SK-N-SH treated with all-trans-retinoic acid at 6 μM for 48 hours (cell line): Measurements from ENCODE around the gene PIK3R6.

Experiments used
- ARNTL ChIP-seq: fragments of 450-650 bp; formaldehyde crosslinking; IDR thresholded peaks from 2 replicates; pipeline ENCODE4 v1.5.0; 2020; ENCODE audit warnings: low read depth, mild to moderate bottlenecking, moderate library complexity, borderline replicate concordance
- BACH2 ChIP-seq: fragments of 250-450 bp; sonication (Bioruptor Pico); IDR thresholded peaks from 2 replicates; pipeline ENCODE4 v1.9.0; 2021; ENCODE audit warnings: mild to moderate bottlenecking, borderline replicate concordance
- ESRRG ChIP-seq: fragments of 250-450 bp; sonication (Bioruptor Pico); IDR thresholded peaks from 2 replicates; pipeline ENCODE4 v1.6.1; 2021; ENCODE audit warnings: mild to moderate bottlenecking
- GLIS3 ChIP-seq: fragments of 250-450 bp; sonication (Bioruptor Pico); IDR thresholded peaks from 2 replicates; pipeline ENCODE4 v1.5.0; 2020; ENCODE audit warnings: mild to moderate bottlenecking, moderate library complexity
- OSR1 ChIP-seq: fragments of 250-450 bp; sonication (Bioruptor Pico); IDR thresholded peaks from 2 replicates; pipeline ENCODE4 v1.8.0; 2022; ENCODE audit warnings: moderate library complexity, mild to moderate bottlenecking, inconsistent platforms
- PATZ1 ChIP-seq: fragments of 250-450 bp; sonication (Bioruptor Pico); IDR thresholded peaks from 2 replicates; pipeline ENCODE4 v1.8.0; 2020; ENCODE audit warnings: mild to moderate bottlenecking, moderate library complexity, borderline replicate concordance
- TOX ChIP-seq: fragments of 250-450 bp; sonication (Bioruptor Pico); IDR thresholded peaks from 2 replicates; pipeline ENCODE4 v1.8.0; 2021; ENCODE audit warnings: mild to moderate bottlenecking, moderate library complexity, borderline replicate concordance
- ZC3H10 ChIP-seq: fragments of 250-450 bp; sonication (Bioruptor Pico); IDR thresholded peaks from 2 replicates; pipeline ENCODE4 v1.5.1; 2021; ENCODE audit warnings: mild to moderate bottlenecking, moderate library complexity
- ZFP3 ChIP-seq: fragments of 250-450 bp; sonication (Bioruptor Pico); IDR thresholded peaks from 2 replicates; pipeline ENCODE4 v1.5.0; 2020; ENCODE audit warnings: mild to moderate bottlenecking, moderate library complexity
- ZFP30 ChIP-seq: fragments of 450-650 bp; formaldehyde crosslinking; IDR thresholded peaks from 2 replicates; pipeline ENCODE4 v1.5.0; 2022; ENCODE audit warnings: mild to moderate bottlenecking, moderate library complexity
- TF ChIP-seq, protein P1 (sequence below): fragments of 250-450 bp; sonication (Bioruptor Pico); IDR thresholded peaks from 2 replicates; pipeline ENCODE4 v1.8.0; 2021; ENCODE audit warnings: low read depth, mild to moderate bottlenecking, moderate library complexity, borderline replicate concordance
- TF ChIP-seq, protein P2 (sequence below): fragments of 250-450 bp; sonication (Bioruptor Pico); IDR thresholded peaks from 2 replicates; pipeline ENCODE4 v1.5.0; 2020; ENCODE audit warnings: mild to moderate bottlenecking, moderate library complexity

DNA sequence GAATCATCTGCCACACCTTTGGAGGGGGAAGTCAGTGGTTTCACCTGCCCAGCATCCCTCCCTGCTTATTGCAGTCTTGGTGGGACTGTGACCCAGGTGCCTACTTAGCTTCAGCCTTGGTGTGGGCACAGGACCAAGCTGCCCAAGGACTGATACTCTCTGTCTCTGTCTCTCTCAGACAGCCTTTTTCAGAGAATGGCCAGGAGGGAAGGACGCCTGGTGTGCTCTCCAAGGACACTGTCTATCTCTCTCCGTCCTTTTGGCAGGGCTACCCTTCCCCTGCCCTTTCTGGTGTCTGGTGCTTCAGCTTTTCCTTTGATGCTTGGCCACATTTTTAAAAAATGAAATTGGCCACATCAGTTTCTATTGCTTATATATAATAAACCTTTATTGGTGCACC lies 19.6 kb downstream of the PIK3R6 start:
- TF ChIP-seq TOX (CRISPR knock-in tag) (no peak), ZFP3 (no peak), ZFP30 (CRISPR knock-in tag) (no peak), BACH2 (CRISPR knock-in tag) (no peak), ARNTL (CRISPR knock-in tag) (no peak), PATZ1 (CRISPR knock-in tag) (no peak), ESRRG (CRISPR knock-in tag) (no peak), GLIS3 (no peak), OSR1 (CRISPR knock-in tag) (no peak), ZC3H10 (CRISPR knock-in tag) (no peak)
- TF ChIP-seq, protein P1, sequence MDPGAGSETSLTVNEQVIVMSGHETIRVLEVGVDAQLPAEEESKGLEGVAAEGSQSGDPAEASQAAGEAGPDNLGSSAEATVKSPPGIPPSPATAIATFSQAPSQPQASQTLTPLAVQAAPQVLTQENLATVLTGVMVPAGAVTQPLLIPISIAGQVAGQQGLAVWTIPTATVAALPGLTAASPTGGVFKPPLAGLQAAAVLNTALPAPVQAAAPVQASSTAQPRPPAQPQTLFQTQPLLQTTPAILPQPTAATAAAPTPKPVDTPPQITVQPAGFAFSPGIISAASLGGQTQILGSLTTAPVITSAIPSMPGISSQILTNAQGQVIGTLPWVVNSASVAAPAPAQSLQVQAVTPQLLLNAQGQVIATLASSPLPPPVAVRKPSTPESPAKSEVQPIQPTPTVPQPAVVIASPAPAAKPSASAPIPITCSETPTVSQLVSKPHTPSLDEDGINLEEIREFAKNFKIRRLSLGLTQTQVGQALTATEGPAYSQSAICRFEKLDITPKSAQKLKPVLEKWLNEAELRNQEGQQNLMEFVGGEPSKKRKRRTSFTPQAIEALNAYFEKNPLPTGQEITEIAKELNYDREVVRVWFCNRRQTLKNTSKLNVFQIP (CRISPR knock-in tag): no peak
- TF ChIP-seq, protein P2, sequence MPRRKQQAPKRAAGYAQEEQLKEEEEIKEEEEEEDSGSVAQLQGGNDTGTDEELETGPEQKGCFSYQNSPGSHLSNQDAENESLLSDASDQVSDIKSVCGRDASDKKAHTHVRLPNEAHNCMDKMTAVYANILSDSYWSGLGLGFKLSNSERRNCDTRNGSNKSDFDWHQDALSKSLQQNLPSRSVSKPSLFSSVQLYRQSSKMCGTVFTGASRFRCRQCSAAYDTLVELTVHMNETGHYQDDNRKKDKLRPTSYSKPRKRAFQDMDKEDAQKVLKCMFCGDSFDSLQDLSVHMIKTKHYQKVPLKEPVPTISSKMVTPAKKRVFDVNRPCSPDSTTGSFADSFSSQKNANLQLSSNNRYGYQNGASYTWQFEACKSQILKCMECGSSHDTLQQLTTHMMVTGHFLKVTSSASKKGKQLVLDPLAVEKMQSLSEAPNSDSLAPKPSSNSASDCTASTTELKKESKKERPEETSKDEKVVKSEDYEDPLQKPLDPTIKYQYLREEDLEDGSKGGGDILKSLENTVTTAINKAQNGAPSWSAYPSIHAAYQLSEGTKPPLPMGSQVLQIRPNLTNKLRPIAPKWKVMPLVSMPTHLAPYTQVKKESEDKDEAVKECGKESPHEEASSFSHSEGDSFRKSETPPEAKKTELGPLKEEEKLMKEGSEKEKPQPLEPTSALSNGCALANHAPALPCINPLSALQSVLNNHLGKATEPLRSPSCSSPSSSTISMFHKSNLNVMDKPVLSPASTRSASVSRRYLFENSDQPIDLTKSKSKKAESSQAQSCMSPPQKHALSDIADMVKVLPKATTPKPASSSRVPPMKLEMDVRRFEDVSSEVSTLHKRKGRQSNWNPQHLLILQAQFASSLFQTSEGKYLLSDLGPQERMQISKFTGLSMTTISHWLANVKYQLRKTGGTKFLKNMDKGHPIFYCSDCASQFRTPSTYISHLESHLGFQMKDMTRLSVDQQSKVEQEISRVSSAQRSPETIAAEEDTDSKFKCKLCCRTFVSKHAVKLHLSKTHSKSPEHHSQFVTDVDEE (CRISPR knock-in tag): no peak
